NCI-H510A treated with DMSO at 0.1 percent for 48 hours (cell line): ENCODE data around the gene DLG5.

Source experiments
- DNase-seq: peaks from one replicate; lab custom pipeline; 2025; lab: John Stamatoyannopoulos, UW

DLG5 gene

GRCh38 chr10:77926566-77927401, at the start of gene DLG5:
TSS of gene DLG5 (minus strand) at chr10:77926755. CDS start at chr10:77926520, 235 bp downstream.
- no peak for DNase-seq

- no peak for DNase-seq
Measured at GRCh38 chr10:77975086-77975666, 48.6 kb upstream of the DLG5 start.

- DNase-seq = peak; percentile 4
Measured at GRCh38 chr10:77974396-77975074, 48.0 kb upstream of the DLG5 start.

GRCh38 chr10:77973276-77973675, 46.7 kb upstream of the DLG5 start:
- DNase-seq = no peak

- DNase-seq = no peak
Measured at GRCh38 chr10:77972148-77972547, 45.6 kb upstream of the DLG5 start.

GRCh38 chr10:77971804-77972144, 45.2 kb upstream of the DLG5 start:
- DNase-seq = no peak

- DNase-seq = peak; percentile 65
Measured at GRCh38 chr10:77970869-77971803, 44.6 kb upstream of the DLG5 start.

GRCh38 chr10:77969114-77969513, 42.6 kb upstream of the DLG5 start:
- no peak for DNase-seq

- DNase-seq = no peak
Measured at GRCh38 chr10:77967611-77968022, 41.1 kb upstream of the DLG5 start.

- DNase-seq = no peak
Measured at GRCh38 chr10:77965294-77965693, 38.7 kb upstream of the DLG5 start.

GRCh38 chr10:77964811-77965210, 38.3 kb upstream of the DLG5 start:
- no peak for DNase-seq

GRCh38 chr10:77963901-77964300, 37.3 kb upstream of the DLG5 start:
- DNase-seq = no peak

- no peak for DNase-seq
Measured at GRCh38 chr10:77962350-77963146, 36.0 kb upstream of the DLG5 start.

- DNase-seq = no peak
Measured at GRCh38 chr10:77961668-77962067, 35.1 kb upstream of the DLG5 start.

GRCh38 chr10:77960829-77961329, 34.3 kb upstream of the DLG5 start:
- no peak for DNase-seq

GRCh38 chr10:77959887-77960455, 33.4 kb upstream of the DLG5 start:
- DNase-seq = no peak

GRCh38 chr10:77959384-77959783, 32.8 kb upstream of the DLG5 start:
- DNase-seq = no peak

- no peak for DNase-seq
Measured at GRCh38 chr10:77955136-77955535, 28.6 kb upstream of the DLG5 start.

GRCh38 chr10:77949167-77949566, 22.6 kb upstream of the DLG5 start:
- DNase-seq = no peak

GRCh38 chr10:77946084-77946483, 19.5 kb upstream of the DLG5 start:
- DNase-seq = no peak

GRCh38 chr10:77944519-77944918, 18.0 kb upstream of the DLG5 start:
- DNase-seq = no peak
